Effector CD4-positive, alpha-beta T cell (primary cell): ENCODE measurements around the gene LCN10.

Experiments used
- DNase-seq: peaks from one replicate; pipeline ENCODE4 v3.0.0-alpha.2; 2020

Gene LCN10

GRCh38 chr9:136734837-136735496 is 7.8 kb downstream of the LCN10 start:
- DNase-seq = no peak

GRCh38 chr9:136733611-136734010 is 9.1 kb downstream of the LCN10 start:
- no peak for DNase-seq

DNA sequence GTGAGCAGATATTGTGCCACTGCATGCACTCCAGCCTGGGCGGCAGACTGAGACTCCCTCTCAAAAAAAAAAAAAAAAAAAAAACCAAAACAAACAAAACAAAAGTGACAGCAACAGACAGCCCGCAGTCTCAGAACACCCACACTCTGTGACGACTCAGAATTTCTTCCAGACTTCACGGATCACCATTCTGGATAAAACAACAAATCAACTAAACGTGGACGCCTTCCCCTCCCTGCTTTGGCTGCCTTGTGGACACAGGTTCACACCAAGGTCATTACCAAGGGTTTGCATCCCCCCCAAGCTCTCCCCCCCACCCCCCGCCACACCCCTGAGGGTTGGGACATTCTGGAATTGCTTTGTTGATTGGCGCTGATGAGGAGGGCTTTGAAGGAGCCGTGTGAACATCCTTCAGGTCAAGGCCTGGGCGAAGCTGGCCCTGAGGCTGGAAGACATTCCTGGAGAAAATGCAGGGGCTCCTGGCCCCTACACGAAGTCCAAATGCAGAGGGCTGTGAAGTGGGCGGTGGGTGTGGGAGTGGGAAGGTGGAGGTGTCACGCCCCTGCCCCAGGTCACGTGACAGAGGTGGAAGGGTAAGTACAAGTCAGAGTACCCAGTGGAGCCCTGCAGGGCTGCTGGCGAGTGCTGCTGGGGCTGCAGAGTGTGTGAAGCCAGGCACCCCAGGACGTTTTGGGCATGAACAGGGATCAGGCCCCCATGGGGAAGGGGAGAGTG is 10.1 kb downstream of the LCN10 start:
- DNase-seq = no peak

DNA sequence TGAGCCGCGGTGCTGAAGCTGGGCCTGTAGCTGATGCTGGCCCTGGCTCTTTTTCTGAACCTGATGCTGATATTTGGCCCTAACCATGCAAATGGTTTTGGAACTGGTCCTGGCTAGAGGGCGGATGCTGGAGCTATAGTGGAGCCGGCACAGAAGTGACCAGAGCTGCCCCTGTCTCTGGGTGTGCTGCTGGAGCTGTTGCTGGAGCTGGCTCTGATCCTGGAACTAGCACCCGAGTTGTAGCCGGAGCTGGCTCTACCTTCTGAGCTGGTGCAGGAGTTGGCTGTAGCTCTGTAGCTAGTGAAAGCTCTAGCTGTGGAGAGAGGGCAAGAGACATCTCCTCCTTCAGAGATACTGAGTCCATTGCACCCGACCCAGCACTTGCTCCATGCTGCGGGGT is 12.8 kb downstream of the LCN10 start:
- no peak for DNase-seq

DNA sequence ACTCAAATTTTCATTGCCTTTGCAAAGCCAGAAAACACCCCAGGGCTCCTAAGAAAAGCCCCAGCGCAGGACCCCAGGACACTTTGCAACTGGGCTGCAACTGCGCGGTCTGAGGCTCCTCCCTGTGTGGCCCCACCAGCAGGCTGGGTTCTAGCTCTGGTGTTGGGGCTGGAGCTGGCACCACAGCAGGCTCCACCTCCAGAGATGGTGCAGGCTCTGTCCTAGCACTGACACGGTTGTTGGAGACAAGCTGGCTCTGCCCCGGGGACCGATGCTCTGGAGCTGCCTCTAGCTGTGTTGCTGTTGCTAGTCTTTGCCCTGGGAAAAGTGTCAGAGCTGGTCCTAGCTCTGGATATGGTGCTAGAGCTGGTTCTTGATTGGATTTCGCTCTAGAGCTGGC is 13.6 kb downstream of the LCN10 start:
- DNase-seq = no peak

- DNase-seq = no peak
These were observed 14.1 kb downstream of the LCN10 start for GRCh38 chr9:136728548-136729123.

DNA sequence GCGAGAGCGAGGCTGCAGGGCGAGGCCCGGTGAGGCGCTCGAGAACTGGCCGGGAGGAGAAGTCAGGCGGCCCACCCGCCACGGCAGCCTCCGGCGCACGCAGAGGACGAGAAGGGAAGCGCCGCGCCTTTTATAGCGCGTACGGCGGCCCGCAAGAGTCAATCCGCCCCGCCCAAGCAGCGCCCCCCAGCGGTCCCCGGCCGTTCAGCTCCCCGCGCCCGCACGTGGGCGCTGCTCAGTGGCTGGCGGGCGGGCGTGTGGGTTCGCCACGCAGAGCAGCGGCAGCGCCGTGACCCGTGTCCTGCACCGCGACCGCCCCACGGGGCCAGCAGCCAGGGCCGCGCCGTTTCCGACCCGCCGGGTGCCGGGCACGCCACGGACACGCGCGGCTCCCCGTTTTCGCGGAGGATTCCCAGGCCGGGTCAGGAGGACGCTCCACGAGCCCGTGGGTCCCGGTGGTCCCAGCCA is 14.6 kb downstream of the LCN10 start:
- DNase-seq = peak; percentile 86

GRCh38 chr9:136726631-136727191 is 16.0 kb downstream of the LCN10 start:
- peak; percentile 36 for DNase-seq

GRCh38 chr9:136726118-136726517 is 16.6 kb downstream of the LCN10 start:
- no peak for DNase-seq

DNA sequence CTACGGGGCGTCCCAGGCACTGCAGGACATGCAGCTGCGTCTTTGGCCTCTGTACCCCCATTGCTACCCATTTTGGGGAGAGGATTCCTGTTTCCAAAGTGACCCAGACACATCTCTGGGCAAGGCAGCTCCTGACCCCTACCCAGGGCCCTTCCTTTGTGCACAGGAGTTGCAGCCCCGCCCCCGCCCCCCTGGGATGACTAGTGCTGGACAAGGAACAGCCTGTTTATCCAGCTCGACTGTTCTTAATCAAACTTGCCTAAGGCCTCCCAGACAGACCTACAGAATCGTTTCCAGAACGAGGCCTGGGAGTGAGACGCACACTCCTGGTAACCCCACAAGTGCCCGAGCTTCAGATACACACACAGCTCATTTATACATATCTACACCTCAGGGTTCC is 17.1 kb downstream of the LCN10 start:
- DNase-seq = no peak

GRCh38 chr9:136724772-136725171 is 18.0 kb downstream of the LCN10 start:
- no peak for DNase-seq

GRCh38 chr9:136723989-136724388 is 18.8 kb downstream of the LCN10 start:
- DNase-seq = no peak

GRCh38 chr9:136723362-136723976 is 19.3 kb downstream of the LCN10 start:
- no peak for DNase-seq

DNA sequence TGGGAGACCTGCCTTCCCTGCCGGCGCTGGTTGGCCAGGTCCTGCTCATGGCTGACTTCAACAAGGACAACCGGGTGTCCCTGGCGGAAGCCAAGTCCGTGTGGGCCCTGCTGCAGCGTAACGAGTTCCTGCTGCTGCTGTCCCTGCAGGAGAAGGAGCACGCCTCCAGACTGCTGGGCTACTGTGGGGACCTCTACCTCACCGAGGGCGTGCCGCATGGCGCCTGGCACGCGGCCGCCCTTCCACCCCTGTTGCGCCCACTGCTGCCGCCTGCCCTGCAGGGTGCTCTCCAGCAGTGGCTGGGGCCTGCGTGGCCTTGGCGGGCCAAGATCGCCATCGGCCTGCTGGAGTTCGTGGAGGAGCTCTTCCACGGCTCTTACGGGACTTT is 19.8 kb downstream of the LCN10 start:
- DNase-seq = no peak

- no peak for DNase-seq
These were observed 20.4 kb downstream of the LCN10 start for GRCh38 chr9:136722093-136722968.

DNA sequence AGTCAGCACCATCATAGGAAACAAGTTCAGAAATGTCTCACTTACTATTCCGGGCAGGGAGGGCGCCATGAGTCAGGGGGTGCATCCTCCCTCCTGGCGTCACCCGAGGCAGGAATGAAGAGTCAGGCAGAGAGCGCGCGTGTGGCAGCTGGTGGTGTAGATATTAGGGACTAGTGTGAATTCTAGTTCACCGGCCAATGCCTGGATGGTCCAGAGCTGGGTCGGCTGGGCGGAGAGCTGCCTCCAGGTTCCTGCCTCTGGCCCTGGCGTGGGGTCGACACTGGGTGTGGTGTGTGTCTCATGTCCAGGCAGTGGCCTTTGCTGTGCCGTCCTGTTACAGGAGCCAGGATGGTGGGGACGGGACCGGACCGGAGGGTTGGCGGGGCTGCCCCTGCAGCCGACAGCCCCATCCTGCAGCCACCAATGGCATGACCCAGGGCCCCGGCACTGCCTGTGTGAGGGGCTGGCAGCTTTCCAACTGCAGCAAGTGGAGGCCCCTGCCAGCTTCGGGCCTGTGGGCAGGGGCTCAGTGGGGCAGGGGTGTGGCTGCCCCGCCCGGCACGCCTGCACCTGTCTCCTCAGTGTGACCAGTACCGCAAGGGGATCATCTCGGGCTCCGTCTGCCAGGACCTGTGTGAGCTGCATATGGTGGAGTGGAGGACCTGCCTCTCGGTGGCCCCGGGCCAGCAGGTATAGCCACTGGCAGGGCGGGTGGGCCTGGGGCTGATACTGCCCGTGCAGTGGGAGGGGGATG is 21.2 kb downstream of the LCN10 start:
- DNase-seq = no peak

GRCh38 chr9:136720898-136721338 is 21.8 kb downstream of the LCN10 start:
- no peak for DNase-seq

DNA sequence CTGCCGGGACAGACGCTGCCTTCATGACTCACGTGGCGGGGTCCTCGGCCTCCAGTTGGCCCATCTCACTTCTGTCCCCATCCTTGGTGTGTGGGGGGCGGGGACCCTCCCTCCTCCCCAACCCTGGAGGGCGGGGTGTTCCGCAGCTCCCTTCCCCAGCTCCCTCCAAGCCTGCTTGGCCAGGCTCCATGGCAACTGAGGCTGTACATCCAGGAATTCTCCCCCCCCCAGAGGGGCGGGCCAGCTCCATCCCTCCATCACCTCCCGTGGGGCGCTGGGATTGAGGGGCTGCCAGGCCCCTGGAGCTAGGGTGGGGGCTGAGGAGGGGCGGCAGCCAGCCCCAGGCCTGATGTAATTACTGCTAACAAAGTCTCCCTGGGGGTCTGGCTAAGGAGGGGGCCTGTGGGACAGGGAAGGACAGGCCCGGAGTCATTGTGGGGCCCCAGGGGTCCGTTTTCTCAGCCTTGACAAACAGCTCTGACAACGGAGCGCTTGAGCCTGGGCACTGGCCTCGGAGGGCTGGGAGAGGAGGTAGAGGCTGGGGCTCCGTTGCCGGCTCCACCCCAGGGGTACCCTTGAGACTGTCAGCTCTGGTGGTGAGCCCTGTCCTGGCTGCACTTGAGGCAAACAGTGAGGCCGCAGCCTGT is 22.4 kb downstream of the LCN10 start:
- no peak for DNase-seq

DNA sequence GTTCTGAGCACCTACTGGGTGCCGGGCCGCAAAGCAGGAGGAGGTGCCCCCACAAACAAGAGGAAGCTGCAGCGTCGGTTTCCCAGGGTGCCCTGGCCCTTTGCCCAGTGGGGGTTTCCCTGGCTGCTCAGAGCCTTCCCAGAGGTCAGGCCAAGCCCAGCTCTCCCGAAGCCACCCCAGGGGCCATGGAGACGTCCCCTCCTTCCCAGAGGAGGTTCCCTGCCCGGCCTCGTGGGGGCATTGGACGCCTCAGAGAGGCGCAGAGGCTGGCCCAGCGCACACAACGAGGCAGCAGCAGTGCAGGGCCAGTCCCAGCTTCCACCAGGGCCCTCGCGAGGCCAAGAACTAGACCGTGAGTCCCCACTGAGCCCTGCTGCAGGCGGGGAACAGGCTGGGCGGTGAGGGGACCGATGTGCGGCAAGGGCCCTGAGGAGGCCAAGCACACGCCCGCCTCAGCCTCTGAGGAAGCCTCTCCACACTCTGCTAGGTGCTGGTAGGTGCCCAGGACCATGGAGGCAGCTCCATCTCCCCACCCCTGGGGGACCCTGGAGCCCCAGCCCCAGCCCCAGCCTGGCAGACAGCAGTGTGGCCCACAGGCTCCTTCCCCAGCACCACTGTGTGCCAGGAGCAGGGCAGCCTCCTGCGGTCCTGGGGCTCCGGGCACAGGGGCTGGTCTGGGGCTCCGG is 23.4 kb downstream of the LCN10 start:
- no peak for DNase-seq
